Muscle layer of duodenum (tissue), 2 donors: Measurements from ENCODE around the gene LRP3.

Experiments
- H3K27ac ChIP-seq: one replicate; pipeline ENCODE4 v1.7.0; 2013; ENCODE audit warnings: mild to moderate bottlenecking, low read length
- H3K27me3 ChIP-seq: one replicate; pipeline ENCODE4 v1.7.0; 2013; ENCODE audit warnings: low read depth, mild to moderate bottlenecking, control low read depth, low read length
- H3K36me3 ChIP-seq, 2 donors: one replicate each; pipeline ENCODE4 v1.7.0; 2013; ENCODE audit warnings: low read length in 2 of 2, control low read depth in 1 of 2, mild to moderate bottlenecking in 1 of 2; ENCODE audit not compliant: insufficient read depth in 2 of 2, control insufficient read depth in 1 of 2
- H3K4me1 ChIP-seq, 2 donors: one replicate each; pipeline ENCODE4 v1.7.0; 2013; ENCODE audit warnings: low read length in 2 of 2, mild to moderate bottlenecking in 2 of 2, control low read depth in 1 of 2, moderate library complexity in 1 of 2; ENCODE audit not compliant: insufficient read depth in 2 of 2, control insufficient read depth in 1 of 2
- H3K4me3 ChIP-seq, 2 donors: one replicate each; pipeline ENCODE4 v1.7.0; 2013; ENCODE audit warnings: low read length in 2 of 2, low read depth in 1 of 2, mild to moderate bottlenecking in 1 of 2
- H3K9me3 ChIP-seq, 2 donors: one replicate each; pipeline ENCODE4 v1.7.0; 2013; ENCODE audit warnings: low read length in 2 of 2, control low read depth in 1 of 2, mild to moderate bottlenecking in 1 of 2; ENCODE audit not compliant: control insufficient read depth in 1 of 2
- donor health status: healthy.

Gene LRP3

DNA sequence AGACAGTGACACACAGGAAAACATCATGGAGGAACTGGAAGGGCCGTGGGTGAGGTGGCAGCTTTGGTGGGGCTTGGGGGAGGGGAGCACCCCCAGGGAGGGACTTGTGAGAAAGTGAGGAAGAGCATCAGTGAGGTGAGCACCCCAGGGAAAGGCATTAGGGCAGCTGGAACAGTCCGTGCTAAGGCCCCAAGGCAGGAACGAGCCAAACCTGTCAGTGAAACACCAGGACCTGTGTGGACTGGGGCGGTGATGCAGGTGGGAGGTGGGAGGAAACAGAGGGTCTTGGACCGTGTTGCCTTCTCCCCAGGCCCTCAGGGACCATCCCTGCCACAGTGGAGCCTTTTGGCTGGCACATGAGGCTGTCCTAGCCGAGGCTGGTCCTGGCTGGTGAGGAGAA is 48.8 kb downstream of the LRP3 start:
- Histone ChIP-seq H3K36me3 (no peaks in the 10 kb centered on the region), H3K4me1 (peaks cover 3 to 6% of the 10 kb centered on the region in 2 donors), H3K9me3 (no peaks in the 10 kb centered on the region), H3K4me3 (no peak overlapping the region), H3K27me3 (no peaks in the 10 kb centered on the region), H3K27ac (no peak overlapping the region)

GRCh38 chr19:33245948-33246708 is 52.0 kb downstream of the LRP3 start:
- Histone ChIP-seq H3K4me3 (no peak overlapping the region), H3K27me3 (no peaks in the 10 kb centered on the region), H3K27ac (no peak overlapping the region), H3K9me3 (no peaks in the 10 kb centered on the region), H3K36me3 (no peaks in the 10 kb centered on the region), H3K4me1 (peaks cover 3 to 6% of the 10 kb centered on the region in 2 donors)

DNA sequence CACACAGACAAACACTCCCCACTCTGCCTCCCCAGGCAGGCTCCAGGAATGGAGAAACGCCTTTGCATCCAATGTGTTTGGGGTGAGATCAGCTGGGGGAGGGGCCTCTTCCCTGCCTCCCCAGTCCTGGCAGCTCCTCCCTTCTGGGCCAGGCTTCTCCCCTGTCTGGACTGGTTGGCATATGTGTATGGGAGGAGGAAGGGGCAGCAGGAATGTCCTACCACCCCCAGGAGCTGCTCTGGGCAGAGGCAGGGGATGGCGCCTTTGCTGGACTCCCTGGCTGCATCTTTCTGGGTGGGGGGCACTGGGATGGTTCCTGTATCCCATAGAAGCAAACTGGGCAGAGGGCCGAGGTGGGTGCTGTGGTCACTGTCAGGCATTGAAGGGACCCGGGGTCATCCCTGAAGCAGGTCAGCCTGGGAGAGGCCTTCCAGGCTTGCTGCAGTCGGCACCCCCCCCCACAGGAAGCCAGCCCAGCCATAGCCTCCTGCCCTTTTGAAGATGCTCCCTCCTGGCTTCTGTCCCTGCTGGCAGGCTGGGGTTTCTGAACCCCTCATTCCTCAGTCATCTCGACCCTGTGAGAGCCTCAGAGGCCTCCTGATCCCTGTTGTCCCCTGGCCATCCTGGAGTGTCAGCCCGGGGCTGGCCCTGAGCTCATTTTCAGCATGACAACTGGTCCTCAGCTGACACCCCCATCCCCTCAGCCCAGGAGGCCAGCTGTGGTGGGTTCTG is 52.7 kb downstream of the LRP3 start:
- Histone ChIP-seq H3K4me3 (no peak overlapping the region), H3K9me3 (no peaks in the 10 kb centered on the region), H3K27ac (no peak overlapping the region), H3K36me3 (no peaks in the 10 kb centered on the region), H3K4me1 (peaks cover 0 to 3% of the 10 kb centered on the region in 2 donors), H3K27me3 (no peaks in the 10 kb centered on the region)

DNA sequence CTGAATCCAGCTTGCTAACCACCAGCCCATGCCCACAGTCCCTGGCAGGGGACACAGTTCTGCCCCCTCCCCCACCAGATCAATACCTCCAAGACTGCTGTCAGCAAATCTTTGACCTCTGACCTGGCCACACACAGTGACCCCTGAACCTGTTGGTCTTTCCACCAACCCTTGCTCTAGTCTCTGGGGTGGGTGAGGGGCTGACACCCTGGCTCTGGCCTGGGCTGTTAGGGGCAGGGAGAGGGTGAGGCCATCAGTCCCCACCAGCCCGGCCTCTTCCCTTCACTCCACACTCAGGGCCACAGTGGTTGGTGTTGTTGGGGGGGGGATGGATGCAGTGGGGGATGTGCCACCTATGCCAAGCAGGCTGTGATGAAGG is 53.3 kb downstream of the LRP3 start:
- no peak overlapping the region for H3K4me3 ChIP-seq
- peaks cover 0 to 3% of the 10 kb centered on the region in 2 donors for H3K4me1 ChIP-seq

GRCh38 chr19:33248104-33248503 is 54.0 kb downstream of the LRP3 start:
- Histone ChIP-seq H3K4me1 (peaks cover 0 to 3% of the 10 kb centered on the region in 2 donors), H3K36me3 (no peaks in the 10 kb centered on the region), H3K27ac (no peak overlapping the region), H3K9me3 (no peaks in the 10 kb centered on the region), H3K27me3 (no peaks in the 10 kb centered on the region), H3K4me3 (no peak overlapping the region)

More for the DNA sequence above, 53.3 kb downstream of the LRP3 start:
- H3K27ac ChIP-seq, result no peak overlapping the region
- H3K36me3 ChIP-seq, result no peaks in the 10 kb centered on the region
- H3K27me3 ChIP-seq, result no peaks in the 10 kb centered on the region
- no peaks in the 10 kb centered on the region for H3K9me3 ChIP-seq

- Histone ChIP-seq H3K4me3 (no peak overlapping the region), H3K36me3 (no peaks in the 10 kb centered on the region), H3K27me3 (no peaks in the 10 kb centered on the region), H3K9me3 (no peaks in the 10 kb centered on the region), H3K4me1 (peaks cover 0 to 3% of the 10 kb centered on the region in 2 donors), H3K27ac (no peak overlapping the region)
Observed at GRCh38 chr19:33248553-33248953, 54.4 kb downstream of the LRP3 start.

DNA sequence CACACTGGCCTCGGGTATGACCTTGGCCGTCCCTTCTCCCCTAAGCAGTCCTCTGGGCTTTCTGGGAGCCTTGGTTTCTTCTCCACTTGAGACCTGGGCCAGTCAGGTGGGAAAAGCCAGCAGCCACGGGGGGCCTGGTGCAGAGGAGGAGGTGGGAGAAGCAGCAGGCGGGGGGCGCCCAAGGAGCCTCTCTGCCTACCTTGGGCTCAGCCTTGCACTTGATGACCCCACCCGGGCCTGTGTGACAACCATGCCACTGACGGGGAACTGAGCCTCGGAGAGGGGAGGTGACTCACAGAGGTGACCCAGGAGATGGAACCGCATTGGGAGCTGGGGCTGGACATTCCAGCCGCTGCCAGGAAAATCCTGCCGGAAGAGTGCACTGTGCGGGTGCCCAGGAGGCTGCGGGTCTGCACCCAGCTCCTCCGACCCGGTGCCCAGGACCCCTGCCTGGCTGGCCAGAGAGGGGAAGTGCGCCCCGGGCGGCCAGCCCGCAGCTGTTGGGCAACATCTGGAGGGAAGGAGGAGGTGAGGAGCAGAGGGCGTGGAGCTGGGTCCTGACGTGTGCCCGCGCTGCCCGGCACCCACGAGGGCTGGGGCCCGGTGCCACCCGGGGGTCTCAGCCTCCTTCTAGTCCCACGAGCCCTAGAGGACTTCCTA is 55.0 kb downstream of the LRP3 start:
- H3K36me3 ChIP-seq, result no peaks in the 10 kb centered on the region
- no peak overlapping the region for H3K4me3 ChIP-seq
- no peaks in the 10 kb centered on the region for H3K9me3 ChIP-seq
- H3K27me3 ChIP-seq, result no peaks in the 10 kb centered on the region
- peaks cover 0 to 3% of the 10 kb centered on the region in 2 donors for H3K4me1 ChIP-seq
- no peak overlapping the region for H3K27ac ChIP-seq

DNA sequence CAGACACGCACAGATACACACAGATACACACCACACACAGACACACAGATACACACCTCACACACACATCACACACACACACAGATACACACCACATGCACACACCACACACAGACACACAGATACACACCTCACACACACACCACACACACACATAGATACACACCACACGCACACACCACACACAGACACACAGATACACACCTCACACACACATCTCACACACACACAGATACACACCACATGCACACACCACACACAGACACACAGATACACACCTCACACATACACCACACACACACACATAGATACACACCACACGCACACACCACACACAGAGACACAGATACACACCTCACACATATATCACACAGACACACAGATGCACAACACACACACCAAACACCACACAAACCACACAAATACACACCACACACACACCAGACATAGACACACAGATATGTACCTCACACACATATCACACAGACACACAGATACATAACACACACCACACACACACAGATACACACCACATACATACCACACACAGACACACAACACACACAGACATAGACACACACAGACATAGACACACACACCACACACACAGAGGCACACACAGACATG is 55.7 kb downstream of the LRP3 start:
- Histone ChIP-seq H3K36me3 (no peaks in the 10 kb centered on the region), H3K4me3 (no peak overlapping the region), H3K27me3 (no peaks in the 10 kb centered on the region), H3K9me3 (no peaks in the 10 kb centered on the region), H3K27ac (no peak overlapping the region), H3K4me1 (peaks cover 0 to 3% of the 10 kb centered on the region in 2 donors)

- no peaks in the 10 kb centered on the region for H3K9me3 ChIP-seq
- H3K4me1 ChIP-seq, result peaks cover 0 to 3% of the 10 kb centered on the region in 2 donors
- H3K27ac ChIP-seq, result no peak overlapping the region
- H3K36me3 ChIP-seq, result no peaks in the 10 kb centered on the region
- no peaks in the 10 kb centered on the region for H3K27me3 ChIP-seq
- no peak overlapping the region for H3K4me3 ChIP-seq
Observed at GRCh38 chr19:33250500-33250899, 56.4 kb downstream of the LRP3 start.

GRCh38 chr19:33251076-33251475 is 56.9 kb downstream of the LRP3 start:
- H3K27ac ChIP-seq, result no peak overlapping the region

GRCh38 chr19:33251526-33252090 is 57.5 kb downstream of the LRP3 start:
- H3K27ac ChIP-seq, result no peak overlapping the region
- no peak overlapping the region for H3K4me3 ChIP-seq
- no peaks in the 10 kb centered on the region for H3K27me3 ChIP-seq
- no peaks in the 10 kb centered on the region for H3K36me3 ChIP-seq
- no peaks in the 10 kb centered on the region for H3K9me3 ChIP-seq
- H3K4me1 ChIP-seq, result no peaks in the 10 kb centered on the region

More at GRCh38 chr19:33251076-33251475, 56.9 kb downstream of the LRP3 start:
- H3K27me3 ChIP-seq, result no peaks in the 10 kb centered on the region
- H3K36me3 ChIP-seq, result no peaks in the 10 kb centered on the region
- peaks cover 0 to 3% of the 10 kb centered on the region in 2 donors for H3K4me1 ChIP-seq
- no peak overlapping the region for H3K4me3 ChIP-seq
- H3K9me3 ChIP-seq, result no peaks in the 10 kb centered on the region
